ENCODE results near the gene ZNF750. TPM values are rescaled to one million over a fixed set of nuclear protein-coding genes. Genes with fewer than 3 reads are reported as not detected.

ZNF750 gene
- total RNA-seq, 1 donor from 2014 or later, result 0.34 TPM

GRCh38 chr17:82838386-82839063 lies 1.3 kb downstream of the ZNF750 start:
- Histone ChIP-seq H3K4me2 (ENCODE audit: low read length) (no peak overlapping the region), H3K9ac (ENCODE audit: low read length) (no peak overlapping the region), H2AFZ (ENCODE audit: low read depth, low read length) (no peak overlapping the region), H3K27me3 (ENCODE audit: insufficient read depth, low read length) (no peaks in the 10 kb centered on the region), H3K27ac (ENCODE audit: low read depth, low read length) (no peak overlapping the region), H4K20me1 (ENCODE audit: insufficient read depth, low read length) (no peaks in the 10 kb centered on the region), H3K4me3 (ENCODE audit: insufficient read depth, low read depth, low read length) (no peak overlapping the region), H3K9me3 (ENCODE audit: insufficient read depth, low read depth, low read length) (no peaks in the 10 kb centered on the region), H3K36me3 (ENCODE audit: insufficient read depth, low read length) (no peaks in the 10 kb centered on the region), H3K4me1 (ENCODE audit: insufficient read depth, low read length) (no peaks in the 10 kb centered on the region), H3K79me2 (ENCODE audit: insufficient read depth, low read length) (no peaks in the 10 kb centered on the region)
- Mint-ChIP-seq H3K4me1 (ENCODE audit: low read depth, unreplicated experiment) (peaks cover 7% of the 10 kb centered on the region), H3K4me3 (ENCODE audit: unreplicated experiment) (no peak overlapping the region), H3K9me3 (ENCODE audit: unreplicated experiment) (no peaks in the 10 kb centered on the region), H3K27ac (ENCODE audit: unreplicated experiment) (no peak overlapping the region), H3K36me3 (ENCODE audit: low read depth, unreplicated experiment) (no peaks in the 10 kb centered on the region), H3K27me3 (ENCODE audit: low read depth, unreplicated experiment) (no peaks in the 10 kb centered on the region)
- FAIRE-seq (no peak), DNase-seq (ENCODE audit: low read depth) (no peak)
- no peak for TF ChIP-seq CTCF (IDR thresholded peaks at IDR 0.05; ENCODE audit: insufficient read depth, low read depth, low read length)
- TF ChIP-seq EZH2 (IDR thresholded peaks at IDR 0.05; ENCODE audit: insufficient read depth, low read length), result no peak

GRCh38 chr17:82837586-82838320 lies 2.1 kb downstream of the ZNF750 start:
- Histone ChIP-seq H3K4me2 (ENCODE audit: low read length) (no peak overlapping the region), H3K4me3 (ENCODE audit: insufficient read depth, low read depth, low read length) (no peak overlapping the region), H3K9ac (ENCODE audit: low read length) (no peak overlapping the region), H3K79me2 (ENCODE audit: insufficient read depth, low read length) (no peaks in the 10 kb centered on the region), H3K36me3 (ENCODE audit: insufficient read depth, low read length) (no peaks in the 10 kb centered on the region), H3K27ac (ENCODE audit: low read depth, low read length) (no peak overlapping the region), H4K20me1 (ENCODE audit: insufficient read depth, low read length) (no peaks in the 10 kb centered on the region), H3K4me1 (ENCODE audit: insufficient read depth, low read length) (no peaks in the 10 kb centered on the region), H3K9me3 (ENCODE audit: insufficient read depth, low read depth, low read length) (no peaks in the 10 kb centered on the region), H2AFZ (ENCODE audit: low read depth, low read length) (no peak overlapping the region), H3K27me3 (ENCODE audit: insufficient read depth, low read length) (no peaks in the 10 kb centered on the region)
- peaks cover 6% of the 10 kb centered on the region for H3K36me3 Mint-ChIP-seq (ENCODE audit: low read depth, unreplicated experiment)
- no peak overlapping the region for H3K4me3 Mint-ChIP-seq (ENCODE audit: unreplicated experiment)
- H3K27ac Mint-ChIP-seq (ENCODE audit: unreplicated experiment), result no peak overlapping the region
- H3K9me3 Mint-ChIP-seq (ENCODE audit: unreplicated experiment), result no peaks in the 10 kb centered on the region
- DNase-seq (ENCODE audit: low read depth) (no peak), FAIRE-seq (no peak)
- TF ChIP-seq CTCF (IDR thresholded peaks at IDR 0.05; ENCODE audit: insufficient read depth, low read depth, low read length) (no peak), EZH2 (IDR thresholded peaks at IDR 0.05; ENCODE audit: insufficient read depth, low read length) (no peak)
- peaks cover 7% of the 10 kb centered on the region for H3K4me1 Mint-ChIP-seq (ENCODE audit: low read depth, unreplicated experiment)
- H3K27me3 Mint-ChIP-seq (ENCODE audit: low read depth, unreplicated experiment), result no peaks in the 10 kb centered on the region
